NCI-H446 (cell line): Measurements from ENCODE around the gene PEPD.

Experiments
- DNase-seq, 2 experiments: peaks; one replicate each; lab custom pipeline; 2025; lab: John Stamatoyannopoulos, UW

Gene PEPD

DNA sequence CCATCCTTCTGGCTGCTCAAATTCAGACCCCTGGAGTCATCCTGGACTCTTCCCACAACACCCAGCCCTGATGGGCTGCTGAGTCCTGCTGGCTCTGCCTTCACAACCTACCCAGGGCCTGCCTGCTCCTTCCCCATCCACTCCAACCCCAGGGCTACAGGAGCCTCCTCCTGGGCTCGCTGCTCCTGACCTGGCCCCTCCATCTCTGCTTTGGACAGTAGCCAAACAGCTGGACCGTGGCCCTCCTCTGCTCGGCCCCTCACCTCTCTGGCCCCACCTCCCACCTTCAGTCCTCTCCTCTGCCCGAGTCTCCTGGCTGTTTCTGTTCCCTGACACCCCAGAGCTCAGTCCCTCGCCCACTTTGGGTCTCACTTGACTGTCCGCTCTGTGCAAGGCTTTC is 81.3 kb downstream of the PEPD start:
- no peak for DNase-seq

GRCh38 chr19:33438987-33439781 is 82.4 kb downstream of the PEPD start:
- no peak for DNase-seq

DNA sequence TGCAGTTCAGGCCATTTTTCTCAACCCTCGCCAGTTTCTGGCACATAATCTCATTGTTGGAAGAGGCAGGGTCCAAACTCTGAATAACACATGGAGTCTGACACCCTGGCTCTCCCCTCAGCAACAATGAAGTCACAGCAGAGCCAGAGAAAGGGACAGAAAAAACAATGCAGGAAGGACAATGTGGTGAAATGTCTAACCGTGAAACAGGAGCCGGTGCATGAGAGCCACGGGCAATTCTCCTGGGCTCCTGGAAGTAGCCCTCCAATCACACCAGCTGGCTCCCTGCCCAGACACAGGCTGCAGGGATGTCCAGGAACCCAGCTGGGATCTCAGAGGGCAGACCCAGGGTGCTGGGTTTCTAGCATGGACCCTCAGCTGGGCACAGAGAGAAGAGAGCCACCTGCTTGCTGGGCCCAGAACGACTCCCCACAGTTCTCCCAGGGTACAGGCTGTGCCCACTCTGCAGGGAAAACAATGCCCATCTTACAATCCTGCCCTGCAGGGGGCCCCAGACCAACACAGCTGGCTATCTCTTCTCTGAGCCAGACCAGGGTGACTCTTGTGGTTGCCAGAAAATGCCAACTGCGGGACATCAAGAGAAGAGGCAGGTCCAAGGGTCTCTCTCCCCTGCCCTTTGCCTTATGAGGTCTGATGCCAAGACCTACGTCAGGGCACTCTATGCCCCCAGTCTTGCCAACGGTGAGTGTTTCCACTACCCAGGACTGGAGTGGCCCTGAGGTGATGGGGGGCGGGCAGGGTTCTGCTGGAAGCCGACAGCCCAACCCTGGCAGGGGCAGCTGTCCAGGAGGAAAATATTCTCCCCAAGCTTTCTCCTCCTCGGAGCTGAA is 83.5 kb downstream of the PEPD start:
- DNase-seq = peak in 1 of 2 experiments; percentile 21

- DNase-seq = no peak
Measured at GRCh38 chr19:33437393-33437820, 84.2 kb downstream of the PEPD start.

GRCh38 chr19:33436360-33437345 is 84.9 kb downstream of the PEPD start:
- DNase-seq = no peak

- DNase-seq = no peak
Measured at GRCh38 chr19:33435706-33436359, 85.8 kb downstream of the PEPD start.

- peak in 1 of 2 experiments; percentile 33 for DNase-seq
Measured at GRCh38 chr19:33434886-33435705, 86.5 kb downstream of the PEPD start.

DNA sequence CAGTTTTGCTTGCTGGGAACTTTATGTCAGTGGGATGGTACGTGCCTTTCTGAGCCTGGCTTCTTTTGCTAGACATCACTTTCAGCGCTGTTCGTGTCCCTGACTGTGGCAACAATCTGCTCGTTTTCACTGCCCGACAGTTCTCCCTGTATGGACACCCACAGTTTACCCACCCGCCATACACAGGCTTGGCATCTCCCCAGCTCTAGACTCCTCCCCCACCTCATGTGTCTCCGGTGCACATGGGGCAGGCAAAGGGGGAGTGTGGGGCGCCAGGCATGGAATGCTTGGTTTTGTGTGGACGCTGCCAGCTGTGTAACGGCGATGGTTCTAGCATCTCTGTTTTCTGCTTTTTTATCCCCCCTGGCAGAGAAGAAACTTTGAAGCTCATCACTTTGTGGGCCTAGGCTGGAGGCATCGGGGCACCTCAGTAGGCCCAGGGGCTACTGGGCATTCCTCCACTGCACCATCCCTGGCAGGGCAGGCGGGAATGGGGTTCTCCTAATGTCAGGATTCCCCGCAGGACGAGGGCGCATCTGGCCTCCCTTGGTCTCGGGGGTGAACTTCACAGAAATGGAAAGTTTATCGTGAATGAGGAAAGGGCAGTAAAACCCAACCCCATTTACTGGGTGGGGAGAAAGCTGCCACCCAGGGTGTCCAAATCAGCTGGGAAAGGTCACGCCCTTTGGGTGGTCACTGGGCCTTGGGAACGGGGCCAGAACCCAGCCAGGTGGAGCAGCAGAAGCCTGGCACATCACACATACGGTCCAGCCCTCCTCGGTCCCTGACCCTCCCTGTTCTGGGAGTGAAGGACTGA is 87.3 kb downstream of the PEPD start:
- no peak for DNase-seq

DNA sequence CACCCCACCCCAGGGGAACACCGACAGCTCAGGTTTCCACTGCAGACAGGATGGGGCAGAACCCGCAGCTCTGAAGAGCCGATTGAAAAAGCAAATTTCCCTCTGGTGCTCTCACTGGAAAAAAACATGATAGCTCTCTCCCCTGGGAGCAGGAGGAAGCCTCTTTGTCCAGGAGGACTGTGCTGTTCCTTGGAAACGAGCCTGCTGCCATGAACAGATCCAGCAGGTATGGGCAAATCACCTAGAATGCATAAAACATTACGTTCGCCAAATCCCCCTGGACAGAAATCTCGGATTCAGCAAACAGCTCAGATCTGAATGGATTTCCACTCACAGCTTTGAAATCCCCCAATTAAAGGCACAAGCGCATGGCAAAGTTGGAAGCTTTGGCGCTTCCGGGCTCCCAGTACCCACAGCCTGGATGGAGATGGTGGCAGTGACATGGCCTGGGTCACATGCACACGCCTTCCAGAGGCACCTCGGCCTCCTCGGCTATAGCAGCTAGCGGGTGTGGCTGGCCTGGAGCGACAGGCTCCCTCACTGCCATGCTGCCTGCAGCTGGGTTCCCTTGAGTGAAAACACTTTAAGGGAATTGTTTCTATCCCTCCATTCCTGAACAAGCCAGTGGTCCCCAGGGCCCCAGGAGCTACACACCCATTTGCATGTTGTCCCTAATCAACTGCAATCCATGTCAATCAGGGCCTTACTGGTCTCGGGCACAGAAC is 89.0 kb downstream of the PEPD start:
- DNase-seq = no peak

GRCh38 chr19:33432015-33432414 is 89.6 kb downstream of the PEPD start:
- DNase-seq = peak in 1 of 2 experiments; percentile 19

DNA sequence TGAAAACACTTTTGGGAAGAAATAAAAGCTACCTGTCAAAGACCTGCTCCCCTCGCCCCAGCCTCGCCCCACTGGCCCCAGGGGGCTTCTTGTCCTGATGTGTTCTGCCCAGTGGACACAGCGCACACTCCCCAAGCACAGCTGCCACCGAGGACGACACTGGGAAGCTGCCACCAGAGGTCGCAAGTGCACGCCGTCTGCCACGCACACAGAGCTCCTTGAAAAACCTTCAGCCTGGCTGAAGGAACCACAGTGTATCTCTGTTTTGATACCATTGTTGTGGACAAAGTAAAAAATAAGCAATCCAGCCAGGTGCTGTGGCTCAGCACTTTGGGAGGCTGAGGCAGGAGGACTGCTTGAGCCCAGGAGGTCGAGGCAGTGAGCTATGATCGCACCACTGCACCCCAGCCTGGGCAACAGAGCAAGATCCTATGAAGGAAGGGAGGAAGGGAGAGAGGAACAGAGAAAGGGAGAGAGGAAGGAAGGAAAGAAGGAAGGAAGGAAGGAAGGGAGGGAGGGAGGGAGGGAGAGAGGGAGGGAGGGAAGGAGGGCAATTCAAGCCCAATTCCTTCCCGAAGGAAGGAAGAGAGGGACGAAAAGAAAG is 90.8 kb downstream of the PEPD start:
- peak; percentile 48 to 78 for DNase-seq

GRCh38 chr19:33429891-33430673 is 91.5 kb downstream of the PEPD start:
- no peak for DNase-seq

GRCh38 chr19:33428627-33429125 is 92.9 kb downstream of the PEPD start:
- no peak for DNase-seq

- DNase-seq = no peak
Measured at GRCh38 chr19:33427801-33428626, 93.6 kb downstream of the PEPD start.

- DNase-seq = no peak
Measured at GRCh38 chr19:33426621-33427361, 94.8 kb downstream of the PEPD start.

GRCh38 chr19:33424181-33424580 is 97.4 kb downstream of the PEPD start:
- no peak for DNase-seq
